ENCODE data around the gene C4orf50.

DNA sequence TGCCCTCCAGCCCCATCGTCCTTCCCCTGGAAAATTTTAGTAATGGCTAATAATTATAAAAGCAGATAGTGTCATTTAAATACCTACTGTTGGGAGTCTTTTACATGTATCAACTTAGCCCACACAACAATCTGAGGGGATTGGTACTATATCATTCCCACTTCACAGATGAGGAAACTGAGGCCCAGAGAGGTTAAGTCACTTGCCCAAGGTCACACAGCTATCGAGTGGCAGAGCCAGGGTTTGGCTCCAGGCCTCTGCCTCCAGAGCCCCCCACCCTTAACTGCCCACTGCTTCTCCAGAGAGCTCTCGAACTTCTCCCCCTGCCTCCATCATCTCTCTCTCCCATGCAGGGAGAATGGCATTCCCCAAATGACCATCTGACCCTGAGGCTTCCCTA is 7.4 kb downstream of the C4orf50 start:
- TF ChIP-seq, protein P1, sequence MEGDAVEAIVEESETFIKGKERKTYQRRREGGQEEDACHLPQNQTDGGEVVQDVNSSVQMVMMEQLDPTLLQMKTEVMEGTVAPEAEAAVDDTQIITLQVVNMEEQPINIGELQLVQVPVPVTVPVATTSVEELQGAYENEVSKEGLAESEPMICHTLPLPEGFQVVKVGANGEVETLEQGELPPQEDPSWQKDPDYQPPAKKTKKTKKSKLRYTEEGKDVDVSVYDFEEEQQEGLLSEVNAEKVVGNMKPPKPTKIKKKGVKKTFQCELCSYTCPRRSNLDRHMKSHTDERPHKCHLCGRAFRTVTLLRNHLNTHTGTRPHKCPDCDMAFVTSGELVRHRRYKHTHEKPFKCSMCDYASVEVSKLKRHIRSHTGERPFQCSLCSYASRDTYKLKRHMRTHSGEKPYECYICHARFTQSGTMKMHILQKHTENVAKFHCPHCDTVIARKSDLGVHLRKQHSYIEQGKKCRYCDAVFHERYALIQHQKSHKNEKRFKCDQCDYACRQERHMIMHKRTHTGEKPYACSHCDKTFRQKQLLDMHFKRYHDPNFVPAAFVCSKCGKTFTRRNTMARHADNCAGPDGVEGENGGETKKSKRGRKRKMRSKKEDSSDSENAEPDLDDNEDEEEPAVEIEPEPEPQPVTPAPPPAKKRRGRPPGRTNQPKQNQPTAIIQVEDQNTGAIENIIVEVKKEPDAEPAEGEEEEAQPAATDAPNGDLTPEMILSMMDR (IDR thresholded peaks at IDR 0.05; ENCODE audit: poor library complexity, severe bottlenecking), result no peak
- no peak for TF ChIP-seq RAD21 (conservative IDR thresholded peaks at IDR 0.05)
